OCI-LY7 (cell line): ENCODE data around the gene PPP1R2B.

Experiments used
- CTCF ChIP-seq: fragments of 200-600 bp; sonication (generic); conservative IDR thresholded peaks from 2 replicates; pipeline ENCODE4 v1.5.1; 2014; ENCODE audit warnings: mild to moderate bottlenecking, antibody characterized with exemption, low read length, moderate library complexity, mixed read lengths
- EZH2phosphoT487 ChIP-seq: fragments of 200-600 bp; sonication (generic); IDR thresholded peaks from 2 replicates; pipeline ENCODE4 v1.6.1; 2018; ENCODE audit warnings: low read depth, borderline replicate concordance, mild to moderate bottlenecking, mixed run types, antibody characterized with exemption, low read length, moderate library complexity, mixed read lengths

GRCh38 chr5:156824241-156824640 lies 25.9 kb upstream of the PPP1R2B start:
- TF ChIP-seq CTCF: no peak
- TF ChIP-seq EZH2phosphoT487: no peak
